Mesendoderm (in vitro differentiated cells): Measurements from ENCODE around the gene GBA2.

ENCODE experiments used
- DNase-seq: peaks from one replicate; pipeline ENCODE4 v3.0.0; 2013
- H2AK5ac ChIP-seq: 2 replicates; pipeline ENCODE4 v1.6.1; 2013; ENCODE audit warnings: low read length, inconsistent platforms
- H2BK120ac ChIP-seq: 2 replicates; pipeline ENCODE4 v1.6.1; 2013; ENCODE audit warnings: low read depth, mild to moderate bottlenecking, low read length, moderate library complexity, mixed read lengths
- H2BK15ac ChIP-seq: replicated peaks from 2 replicates; pipeline ENCODE4 v1.6.1; 2013; ENCODE audit warnings: low read depth, mild to moderate bottlenecking, moderate library complexity
- H2BK5ac ChIP-seq: 2 replicates; pipeline ENCODE4 v1.6.1; 2013; ENCODE audit warnings: low read length, inconsistent platforms
- H3K18ac ChIP-seq: 2 replicates; pipeline ENCODE4 v1.6.1; 2013; ENCODE audit warnings: mild to moderate bottlenecking, low read length, mixed read lengths
- H3K23ac ChIP-seq: one replicate; pipeline ENCODE4 v1.6.1; 2013; ENCODE audit warnings: low read length
- H3K27ac ChIP-seq: 2 replicates; pipeline ENCODE4 v1.5.1; 2013; ENCODE audit warnings: low read depth, mild to moderate bottlenecking, inconsistent platforms, low read length, moderate library complexity
- H3K27me3 ChIP-seq: 2 replicates; pipeline ENCODE4 v1.6.1; 2013; ENCODE audit warnings: low read length, control low read depth, mild to moderate bottlenecking, inconsistent platforms; ENCODE audit not compliant: insufficient read depth, poor library complexity
- H3K36me3 ChIP-seq: 2 replicates; pipeline ENCODE4 v1.6.1; 2013; ENCODE audit warnings: low read length, inconsistent platforms; ENCODE audit not compliant: control insufficient read depth, insufficient read depth
- H3K4ac ChIP-seq: one replicate; pipeline ENCODE4 v1.6.1; 2013; ENCODE audit warnings: low read depth, mild to moderate bottlenecking, low read length, moderate library complexity
- H3K4me1 ChIP-seq: 2 replicates; pipeline ENCODE4 v1.6.1; 2013; ENCODE audit warnings: low read depth, low read length, inconsistent platforms; ENCODE audit not compliant: control insufficient read depth
- H3K4me2 ChIP-seq: 2 replicates; pipeline ENCODE4 v1.6.1; 2013; ENCODE audit warnings: low read length
- H3K4me3 ChIP-seq: 2 replicates; pipeline ENCODE4 v1.5.1; 2013; ENCODE audit warnings: mild to moderate bottlenecking, low read length
- H3K56ac ChIP-seq: one replicate; pipeline ENCODE4 v1.6.1; 2013; ENCODE audit warnings: low read length
- H3K79me1 ChIP-seq: 2 replicates; pipeline ENCODE4 v1.6.1; 2013; ENCODE audit warnings: low read length, inconsistent platforms
- H3K79me2 ChIP-seq: 2 replicates; pipeline ENCODE4 v1.6.1; 2013; ENCODE audit warnings: mild to moderate bottlenecking, low read length; ENCODE audit not compliant: control insufficient read depth, insufficient read depth
- H3K9ac ChIP-seq: 2 replicates; pipeline ENCODE4 v1.6.1; 2013; ENCODE audit warnings: low read length, inconsistent platforms
- H4K5ac ChIP-seq: one replicate; pipeline ENCODE4 v1.6.1; 2013; ENCODE audit warnings: low read length
- H4K8ac ChIP-seq: one replicate; pipeline ENCODE4 v1.6.1; 2013; ENCODE audit warnings: low read depth, mild to moderate bottlenecking, control low read depth, low read length, moderate library complexity
- WGBS: extraction: QIAGEN DNeasy Blood & Tissue Kit; methylation state at CpG from one replicate; pipeline ENCODE4 v1.1.7; 2013; ENCODE audit warnings: low lambda C conversion rate, missing lambda C conversion rate; ENCODE audit not compliant: insufficient coverage; ENCODE audit errors: extremely low coverage; 5-methylcytosine and 5-hydroxymethylcytosine counted together

The GBA2 gene

DNA sequence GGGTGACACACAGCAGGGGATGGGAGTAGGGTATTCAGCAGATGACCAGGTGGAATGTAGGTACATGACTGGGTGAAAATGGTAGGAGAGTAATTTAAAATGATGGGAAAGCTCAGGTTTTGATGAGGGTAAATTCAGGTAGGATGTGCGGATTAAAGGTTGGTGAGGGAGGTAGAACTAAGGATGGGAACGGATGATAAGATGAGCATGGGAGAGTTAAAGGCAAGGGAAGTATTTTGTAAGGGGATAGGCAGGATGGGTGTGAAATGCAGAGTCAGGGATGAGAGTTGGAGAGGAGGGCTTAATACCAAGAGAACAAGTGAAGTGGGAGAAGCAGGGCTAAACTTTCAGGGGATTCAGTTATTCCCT lies 18.6 kb downstream of the GBA2 start:
- no peak overlapping the region for H4K8ac ChIP-seq
- H3K4me1 ChIP-seq: peaks cover 36% of the 10 kb centered on the region

DNA sequence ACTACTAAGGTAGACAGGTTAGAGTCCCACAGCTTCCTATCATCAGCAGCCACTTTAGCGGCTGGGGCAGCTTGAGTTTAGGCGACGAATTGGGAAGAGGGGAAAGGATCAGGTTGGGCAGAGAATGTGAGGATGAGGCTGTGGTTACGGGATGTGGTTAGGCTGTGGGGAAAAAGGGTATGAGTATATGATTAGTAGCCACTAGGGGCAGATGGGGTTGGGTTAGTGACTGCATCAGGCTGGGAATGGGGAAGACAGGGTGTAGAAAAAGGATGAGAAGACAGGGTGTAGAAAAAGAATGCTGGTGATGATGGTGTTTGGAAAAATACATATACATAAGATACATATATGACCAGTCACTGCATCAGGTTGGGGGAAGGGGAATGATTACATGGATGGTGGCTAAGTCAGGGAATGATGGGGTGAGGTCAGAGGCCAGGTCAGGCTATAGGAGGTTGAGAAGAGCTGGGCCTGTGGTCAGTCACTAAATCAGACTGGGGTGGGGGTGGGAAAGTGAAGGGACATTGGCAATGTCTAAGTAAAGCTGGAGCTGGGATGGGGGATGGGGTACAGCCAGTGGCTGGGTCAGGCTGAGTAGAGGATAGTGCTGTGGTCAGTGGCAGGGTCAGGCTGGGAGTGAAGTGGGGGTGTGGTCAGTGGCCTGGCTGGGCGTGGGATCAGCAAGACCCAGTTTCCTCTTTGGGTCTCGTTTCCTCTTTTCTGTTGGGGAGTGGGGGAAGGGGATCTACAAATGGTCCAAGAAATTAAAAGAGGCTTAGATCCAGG lies 19.1 kb downstream of the GBA2 start:
- peak overlapping the region; percentile 56 for H3K9ac ChIP-seq
- peak overlapping the region; percentile 6 for H2BK5ac ChIP-seq
- H2AK5ac ChIP-seq: no peak overlapping the region
- peaks cover 46% of the 10 kb centered on the region for H3K79me2 ChIP-seq
- no peak overlapping the region for H2BK15ac ChIP-seq
- H3K18ac ChIP-seq: no peak overlapping the region
- H3K79me1 ChIP-seq: peaks cover 48% of the 10 kb centered on the region
- H3K27me3 ChIP-seq: no peaks in the 10 kb centered on the region
- peak overlapping the region; percentile 50 for H3K4me2 ChIP-seq
- no peak overlapping the region for H3K4me3 ChIP-seq
- H2BK120ac ChIP-seq: no peak overlapping the region
- WGBS: no CpG with 5 or more reads among the region's 6 CpGs
- H3K27ac ChIP-seq: no peak overlapping the region
- peaks cover 36% of the 10 kb centered on the region for H3K4me1 ChIP-seq
- H3K36me3 ChIP-seq: no peaks in the 10 kb centered on the region
- no peak overlapping the region for H3K23ac ChIP-seq
- no peak overlapping the region for H4K5ac ChIP-seq
- no peak overlapping the region for H4K8ac ChIP-seq
- H3K56ac ChIP-seq: peak overlapping the region; percentile 79
- H3K4ac ChIP-seq: no peak overlapping the region
- DNase-seq: peak; percentile 86

More for the DNA sequence above, 18.6 kb downstream of the GBA2 start:
- no peak overlapping the region for H3K23ac ChIP-seq
- H3K79me2 ChIP-seq: peaks cover 46% of the 10 kb centered on the region
- H2BK5ac ChIP-seq: no peak overlapping the region
- no peak overlapping the region for H3K27ac ChIP-seq
- no peak overlapping the region for H3K18ac ChIP-seq
- no peak overlapping the region for H3K4ac ChIP-seq
- WGBS: 100% methylated on average over 2 of the region's 2 CpGs
- peak overlapping the region; percentile 82 for H3K9ac ChIP-seq
- no peak overlapping the region for H3K4me3 ChIP-seq
- peak overlapping the region; percentile 75 for H3K56ac ChIP-seq
- H2BK15ac ChIP-seq: no peak overlapping the region
- H2BK120ac ChIP-seq: no peak overlapping the region
- no peaks in the 10 kb centered on the region for H3K27me3 ChIP-seq
- peaks cover 43% of the 10 kb centered on the region for H3K79me1 ChIP-seq
- H4K5ac ChIP-seq: no peak overlapping the region
- DNase-seq: no peak
- peak overlapping the region; percentile 71 for H2AK5ac ChIP-seq
- peaks cover 3% of the 10 kb centered on the region for H3K36me3 ChIP-seq
- H3K4me2 ChIP-seq: peak overlapping the region; percentile 50

GRCh38 chr9:35729101-35729500 lies 19.9 kb downstream of the GBA2 start:
- no peaks in the 10 kb centered on the region for H3K27me3 ChIP-seq
- H3K79me2 ChIP-seq: peaks cover 46% of the 10 kb centered on the region
- H3K4me2 ChIP-seq: peak overlapping the region; percentile 50
- peaks cover 51% of the 10 kb centered on the region for H3K79me1 ChIP-seq
- peaks cover 36% of the 10 kb centered on the region for H3K4me1 ChIP-seq
- no peak overlapping the region for H3K27ac ChIP-seq
- H3K56ac ChIP-seq: peak overlapping the region; percentile 79
- H4K8ac ChIP-seq: no peak overlapping the region
- peak overlapping the region; percentile 11 for H3K18ac ChIP-seq
- no peak for DNase-seq
- H2BK5ac ChIP-seq: no peak overlapping the region
- H2BK15ac ChIP-seq: no peak overlapping the region
- H3K4ac ChIP-seq: peak overlapping the region; percentile 64
- H3K4me3 ChIP-seq: no peak overlapping the region
- H3K36me3 ChIP-seq: peaks cover 6% of the 10 kb centered on the region
- no CpG with 5 or more reads among the region's 3 CpGs for WGBS
- H4K5ac ChIP-seq: no peak overlapping the region
- H3K23ac ChIP-seq: no peak overlapping the region
- H3K9ac ChIP-seq: peak overlapping the region; percentile 56
- no peak overlapping the region for H2BK120ac ChIP-seq
- no peak overlapping the region for H2AK5ac ChIP-seq

- H2BK120ac ChIP-seq: peak overlapping the region; percentile 47
- no peak overlapping the region for H4K5ac ChIP-seq
- no peak overlapping the region for H2BK15ac ChIP-seq
- peak overlapping the region; percentile 16 for H4K8ac ChIP-seq
- peak overlapping the region; percentile 84 for H3K56ac ChIP-seq
- DNase-seq: peak; percentile 98
- peaks cover 50% of the 10 kb centered on the region for H3K79me1 ChIP-seq
- no CpG with 5 or more reads among the region's 10 CpGs for WGBS
- H3K27ac ChIP-seq: peak overlapping the region; percentile 84
- peak overlapping the region; percentile 72 for H3K18ac ChIP-seq
- peaks cover 34% of the 10 kb centered on the region for H3K4me1 ChIP-seq
- H3K36me3 ChIP-seq: peaks cover 12% of the 10 kb centered on the region
- no peaks in the 10 kb centered on the region for H3K27me3 ChIP-seq
- peak overlapping the region; percentile 29 for H3K4me2 ChIP-seq
- peaks cover 46% of the 10 kb centered on the region for H3K79me2 ChIP-seq
- peak overlapping the region; percentile 93 for H3K4ac ChIP-seq
- no peak overlapping the region for H3K4me3 ChIP-seq
- H3K9ac ChIP-seq: peak overlapping the region; percentile 59
- H2BK5ac ChIP-seq: peak overlapping the region; percentile 38
- H3K23ac ChIP-seq: no peak overlapping the region
- H2AK5ac ChIP-seq: no peak overlapping the region
These were observed 20.7 kb downstream of the GBA2 start for GRCh38 chr9:35728041-35728971.

- Histone ChIP-seq H4K5ac (no peak overlapping the region), H3K36me3 (peaks cover 13% of the 10 kb centered on the region), H3K4me1 (peaks cover 34% of the 10 kb centered on the region), H2BK120ac (peak overlapping the region; percentile 82), H3K23ac (peak overlapping the region; percentile 17), H3K9ac (peak overlapping the region; percentile 59), H3K56ac (peak overlapping the region; percentile 84), H2BK5ac (peak overlapping the region; percentile 85), H2BK15ac (no peak overlapping the region), H3K18ac (peak overlapping the region; percentile 44), H3K4me3 (no peak overlapping the region), H3K4ac (peak overlapping the region; percentile 93), H3K27me3 (no peaks in the 10 kb centered on the region), H3K79me1 (peaks cover 48% of the 10 kb centered on the region), H3K79me2 (peaks cover 46% of the 10 kb centered on the region), H3K4me2 (peak overlapping the region; percentile 35), H3K27ac (peak overlapping the region; percentile 84), H4K8ac (no peak overlapping the region), H2AK5ac (peak overlapping the region; percentile 77)
- DNase-seq: no peak
- no CpG with 5 or more reads among the region's 5 CpGs for WGBS
These were observed 21.4 kb downstream of the GBA2 start for GRCh38 chr9:35727676-35728040.
